Lung (tissue), 12 donors: ENCODE measurements around the gene TDRD7. TPM values are rescaled to one million over a fixed set of nuclear protein-coding genes. Genes with fewer than 3 reads are reported as not detected.

Source experiments
- ATAC-seq: fragments of 200-7000 bp; cut with Tn5 transposase; one replicate; pipeline ENCODE4 v1.9.1; 2020; ENCODE audit warnings: moderate number of reproducible peaks; ENCODE audit not compliant: insufficient read depth, low FRiP score
- DNase-seq, 3 donors: peaks; one replicate each; pipeline ENCODE4 v3.0.0-alpha.2; 2013 to 2017
- H3K27ac ChIP-seq, 2 donors: one replicate each; pipeline ENCODE4 v1.5.1; 2013; ENCODE audit warnings: mild to moderate bottlenecking in 2 of 2, moderate library complexity in 2 of 2, control low read depth in 1 of 2, inconsistent platforms in 1 of 2, low read depth in 1 of 2, low read length in 1 of 2
- H3K27me3 ChIP-seq, 3 donors: one replicate each; pipeline ENCODE4 v1.5.1; 2013; ENCODE audit warnings: low read length in 2 of 3; ENCODE audit not compliant: control insufficient read depth in 3 of 3, insufficient read depth in 3 of 3
- H3K36me3 ChIP-seq, 4 donors: one replicate each; pipeline ENCODE4 v1.5.1; 2013; ENCODE audit warnings: low read length in 4 of 4, mild to moderate bottlenecking in 1 of 4, moderate library complexity in 1 of 4; ENCODE audit not compliant: control insufficient read depth in 4 of 4, insufficient read depth in 4 of 4
- H3K4me1 ChIP-seq, 5 donors: one replicate each; pipeline ENCODE4 v1.5.1; 2013; ENCODE audit warnings: low read length in 5 of 5, mild to moderate bottlenecking in 2 of 5, moderate library complexity in 1 of 5; ENCODE audit not compliant: control insufficient read depth in 5 of 5, insufficient read depth in 5 of 5
- H3K4me3 ChIP-seq: one replicate; pipeline ENCODE4 v1.5.1; 2013; ENCODE audit warnings: mild to moderate bottlenecking, control low read depth, moderate library complexity
- H3K9ac ChIP-seq, 2 donors: one replicate each; pipeline ENCODE4 v1.5.1; 2013; ENCODE audit warnings: low read length in 2 of 2, control low read depth in 1 of 2; ENCODE audit not compliant: insufficient read depth in 1 of 2
- H3K9me3 ChIP-seq, 4 donors: one replicate each; pipeline ENCODE4 v1.5.1; 2013; ENCODE audit warnings: low read length in 3 of 4, mild to moderate bottlenecking in 1 of 4, moderate library complexity in 1 of 4; ENCODE audit not compliant: control insufficient read depth in 4 of 4, insufficient read depth in 3 of 4
- WGBS, 2 donors: extraction: QIAGEN DNeasy Blood & Tissue Kit; methylation state at CpG; one replicate each; pipeline ENCODE4 v1.1.7; 2013; 5-methylcytosine and 5-hydroxymethylcytosine counted together
- polyA plus RNA-seq, 2 donors: library from polyadenylated mRNA; stranded (reverse); fragments of 200-250 nt; gene quantifications; one replicate each; pipeline ENCODE4 v1.2.1, GENCODE V29; 2013
- total RNA-seq, 2 donors: library from RNA; depleted of rRNA in 1 of 2; stranded (reverse); fragments of >200 nt in 1 of 2; gene quantifications; one replicate each; pipeline ENCODE4 v1.2.1, GENCODE V29; 2014 to 2021
- TF ChIP-seq, protein P1 (sequence below): IDR thresholded peaks from 2 replicates; pipeline ENCODE4 v1.5.1; 2012; ENCODE audit warnings: mild to moderate bottlenecking; ENCODE audit errors: control extremely low read depth, extremely low read depth
- donor health status: control.
- donor health status: control.
- donor health status: Bipolar disorder and iron deficiency.
- donor health status: healthy.
- donor health status: DM: yes; HTN: yes; CAD: no.

The TDRD7 gene
- total and polyA plus RNA-seq, 4 donors = 6.8 to 13.3 (median 11.7) TPM

DNA sequence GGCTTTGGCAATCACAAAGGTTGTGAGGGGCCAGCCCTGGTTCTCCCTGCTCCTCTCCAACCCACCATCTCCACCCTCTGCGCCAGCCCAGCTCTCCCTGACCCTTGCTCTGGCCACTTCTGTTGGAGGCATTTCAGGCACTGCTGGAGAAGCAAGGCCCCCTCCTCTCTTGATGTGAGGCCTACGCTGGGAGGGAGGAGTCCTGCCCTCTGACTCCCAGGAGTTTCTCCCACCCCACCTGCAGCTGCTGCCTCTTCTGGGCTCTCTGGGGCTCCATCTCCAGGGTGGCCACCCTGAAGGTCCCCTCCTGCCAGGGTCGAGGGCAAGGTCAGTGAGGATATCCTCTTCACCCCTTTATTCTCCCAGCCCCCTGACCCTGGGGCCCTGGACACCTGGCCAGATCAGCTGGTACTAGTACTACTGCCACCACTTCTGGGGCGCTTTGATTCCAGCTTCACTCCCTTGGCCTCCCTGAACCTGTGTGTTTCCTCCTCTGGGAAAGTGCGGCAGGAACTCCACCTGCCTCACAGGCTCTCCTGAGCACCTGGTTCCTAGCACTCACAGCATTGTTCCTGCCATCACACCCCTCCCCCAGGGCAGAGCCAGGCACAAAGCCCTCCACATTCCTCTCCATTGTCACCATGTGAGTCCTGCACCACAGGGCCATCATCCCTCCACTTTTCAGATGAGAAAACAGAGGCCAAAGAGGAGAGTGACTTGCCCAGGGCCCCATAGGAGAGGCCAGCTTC lies 23.8 kb upstream of the TDRD7 start:
- Histone ChIP-seq H3K4me3 (no peak overlapping the region), H3K9me3 (no peaks in the 10 kb centered on the region), H3K9ac (no peak overlapping the region), H3K27me3 (no peaks in the 10 kb centered on the region), H3K36me3 (no peaks in the 10 kb centered on the region), H3K27ac (no peak overlapping the region), H3K4me1 (peaks cover 0 to 8% (median 0%) of the 10 kb centered on the region in 5 donors)
- 79 to 91% methylated on average over 5 of the region's 5 CpGs for WGBS, 2 donors
- TF ChIP-seq, protein P1, sequence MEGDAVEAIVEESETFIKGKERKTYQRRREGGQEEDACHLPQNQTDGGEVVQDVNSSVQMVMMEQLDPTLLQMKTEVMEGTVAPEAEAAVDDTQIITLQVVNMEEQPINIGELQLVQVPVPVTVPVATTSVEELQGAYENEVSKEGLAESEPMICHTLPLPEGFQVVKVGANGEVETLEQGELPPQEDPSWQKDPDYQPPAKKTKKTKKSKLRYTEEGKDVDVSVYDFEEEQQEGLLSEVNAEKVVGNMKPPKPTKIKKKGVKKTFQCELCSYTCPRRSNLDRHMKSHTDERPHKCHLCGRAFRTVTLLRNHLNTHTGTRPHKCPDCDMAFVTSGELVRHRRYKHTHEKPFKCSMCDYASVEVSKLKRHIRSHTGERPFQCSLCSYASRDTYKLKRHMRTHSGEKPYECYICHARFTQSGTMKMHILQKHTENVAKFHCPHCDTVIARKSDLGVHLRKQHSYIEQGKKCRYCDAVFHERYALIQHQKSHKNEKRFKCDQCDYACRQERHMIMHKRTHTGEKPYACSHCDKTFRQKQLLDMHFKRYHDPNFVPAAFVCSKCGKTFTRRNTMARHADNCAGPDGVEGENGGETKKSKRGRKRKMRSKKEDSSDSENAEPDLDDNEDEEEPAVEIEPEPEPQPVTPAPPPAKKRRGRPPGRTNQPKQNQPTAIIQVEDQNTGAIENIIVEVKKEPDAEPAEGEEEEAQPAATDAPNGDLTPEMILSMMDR = no peak
- ATAC-seq (no peak), DNase-seq (no peak)

DNA sequence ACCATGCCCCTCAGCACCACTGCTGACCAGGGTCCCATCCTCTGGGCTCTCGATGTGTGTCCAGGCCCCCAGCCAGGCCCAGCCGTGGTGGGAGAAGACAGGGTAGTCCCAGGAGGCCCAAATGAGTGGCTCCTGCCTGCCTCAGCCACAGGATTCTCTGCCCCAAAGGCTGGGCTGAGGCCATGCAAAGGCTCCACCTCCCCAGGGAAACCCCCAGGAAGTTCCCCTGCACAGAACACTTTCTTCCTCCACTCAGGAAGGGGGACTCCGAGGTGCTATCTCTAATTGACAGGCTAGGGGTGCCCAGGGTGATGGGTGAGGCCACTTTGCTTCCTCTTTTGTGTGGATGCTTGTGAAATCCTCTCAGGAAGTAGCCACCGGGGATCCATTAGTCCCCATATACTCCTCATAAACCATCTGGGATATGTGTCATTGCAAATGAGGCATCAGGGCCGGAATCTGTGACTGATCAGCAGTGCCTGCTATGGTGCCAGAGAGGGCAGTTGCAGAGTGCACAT lies 23.1 kb upstream of the TDRD7 start:
- 33 to 43% methylated on average over 5 of the region's 5 CpGs for WGBS, 2 donors
- Histone ChIP-seq H3K4me1 (peaks cover 0 to 8% (median 0%) of the 10 kb centered on the region in 5 donors), H3K27me3 (no peaks in the 10 kb centered on the region), H3K9ac (no peak overlapping the region), H3K36me3 (no peaks in the 10 kb centered on the region), H3K9me3 (no peaks in the 10 kb centered on the region), H3K4me3 (no peak overlapping the region), H3K27ac (no peak overlapping the region)
- ATAC-seq (no peak), DNase-seq (no peak)
- TF ChIP-seq, protein P1 = no peak

DNA sequence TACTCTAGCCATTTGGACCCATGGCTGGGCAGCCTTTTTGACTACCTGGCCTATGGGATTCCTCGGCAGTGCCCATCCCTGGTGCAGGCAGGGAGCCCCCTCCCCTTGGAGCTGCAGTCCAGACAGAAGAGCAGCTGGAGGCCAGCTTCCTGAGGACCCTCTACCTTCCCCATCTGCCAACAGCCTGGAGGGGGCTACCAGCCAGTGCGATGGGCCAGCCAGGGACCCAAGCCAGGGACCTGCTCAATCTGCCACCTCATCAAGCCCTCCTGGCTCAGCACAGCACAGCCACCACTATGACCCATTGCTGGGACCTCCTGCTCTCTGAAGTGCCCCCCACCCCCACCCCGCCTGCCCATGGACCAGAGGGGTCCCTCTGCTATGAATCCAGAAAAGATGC lies 22.6 kb upstream of the TDRD7 start:
- H3K27me3 ChIP-seq = no peaks in the 10 kb centered on the region
- peaks cover 0 to 8% (median 0%) of the 10 kb centered on the region in 5 donors for H3K4me1 ChIP-seq
- TF ChIP-seq, protein P1 = no peak
- H3K9ac ChIP-seq = no peak overlapping the region
- 90 to 97% methylated on average over 3 of the region's 3 CpGs for WGBS, 2 donors
- no peak overlapping the region for H3K4me3 ChIP-seq
- H3K9me3 ChIP-seq = no peaks in the 10 kb centered on the region
- ATAC-seq (no peak), DNase-seq (no peak)
- no peak overlapping the region for H3K27ac ChIP-seq
- no peaks in the 10 kb centered on the region for H3K36me3 ChIP-seq
